HG03432 (cell line): ENCODE results near the gene HACE1.
"Not testable (repeated sequence)": the region's sequence is repeated elsewhere in the genome, so short reads cannot be mapped to it uniquely, and the experiment has no call there.

Experiments
- ATAC-seq: cut with Tn5 transposase; IDR thresholded peaks from one replicate; pipeline ENCODE4 v1.9.1; 2021; ENCODE audit warnings: mild to moderate bottlenecking, moderate library complexity; ENCODE audit not compliant: unreplicated experiment

Gene HACE1, protein sequence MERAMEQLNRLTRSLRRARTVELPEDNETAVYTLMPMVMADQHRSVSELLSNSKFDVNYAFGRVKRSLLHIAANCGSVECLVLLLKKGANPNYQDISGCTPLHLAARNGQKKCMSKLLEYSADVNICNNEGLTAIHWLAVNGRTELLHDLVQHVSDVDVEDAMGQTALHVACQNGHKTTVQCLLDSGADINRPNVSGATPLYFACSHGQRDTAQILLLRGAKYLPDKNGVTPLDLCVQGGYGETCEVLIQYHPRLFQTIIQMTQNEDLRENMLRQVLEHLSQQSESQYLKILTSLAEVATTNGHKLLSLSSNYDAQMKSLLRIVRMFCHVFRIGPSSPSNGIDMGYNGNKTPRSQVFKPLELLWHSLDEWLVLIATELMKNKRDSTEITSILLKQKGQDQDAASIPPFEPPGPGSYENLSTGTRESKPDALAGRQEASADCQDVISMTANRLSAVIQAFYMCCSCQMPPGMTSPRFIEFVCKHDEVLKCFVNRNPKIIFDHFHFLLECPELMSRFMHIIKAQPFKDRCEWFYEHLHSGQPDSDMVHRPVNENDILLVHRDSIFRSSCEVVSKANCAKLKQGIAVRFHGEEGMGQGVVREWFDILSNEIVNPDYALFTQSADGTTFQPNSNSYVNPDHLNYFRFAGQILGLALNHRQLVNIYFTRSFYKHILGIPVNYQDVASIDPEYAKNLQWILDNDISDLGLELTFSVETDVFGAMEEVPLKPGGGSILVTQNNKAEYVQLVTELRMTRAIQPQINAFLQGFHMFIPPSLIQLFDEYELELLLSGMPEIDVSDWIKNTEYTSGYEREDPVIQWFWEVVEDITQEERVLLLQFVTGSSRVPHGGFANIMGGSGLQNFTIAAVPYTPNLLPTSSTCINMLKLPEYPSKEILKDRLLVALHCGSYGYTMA

DNA sequence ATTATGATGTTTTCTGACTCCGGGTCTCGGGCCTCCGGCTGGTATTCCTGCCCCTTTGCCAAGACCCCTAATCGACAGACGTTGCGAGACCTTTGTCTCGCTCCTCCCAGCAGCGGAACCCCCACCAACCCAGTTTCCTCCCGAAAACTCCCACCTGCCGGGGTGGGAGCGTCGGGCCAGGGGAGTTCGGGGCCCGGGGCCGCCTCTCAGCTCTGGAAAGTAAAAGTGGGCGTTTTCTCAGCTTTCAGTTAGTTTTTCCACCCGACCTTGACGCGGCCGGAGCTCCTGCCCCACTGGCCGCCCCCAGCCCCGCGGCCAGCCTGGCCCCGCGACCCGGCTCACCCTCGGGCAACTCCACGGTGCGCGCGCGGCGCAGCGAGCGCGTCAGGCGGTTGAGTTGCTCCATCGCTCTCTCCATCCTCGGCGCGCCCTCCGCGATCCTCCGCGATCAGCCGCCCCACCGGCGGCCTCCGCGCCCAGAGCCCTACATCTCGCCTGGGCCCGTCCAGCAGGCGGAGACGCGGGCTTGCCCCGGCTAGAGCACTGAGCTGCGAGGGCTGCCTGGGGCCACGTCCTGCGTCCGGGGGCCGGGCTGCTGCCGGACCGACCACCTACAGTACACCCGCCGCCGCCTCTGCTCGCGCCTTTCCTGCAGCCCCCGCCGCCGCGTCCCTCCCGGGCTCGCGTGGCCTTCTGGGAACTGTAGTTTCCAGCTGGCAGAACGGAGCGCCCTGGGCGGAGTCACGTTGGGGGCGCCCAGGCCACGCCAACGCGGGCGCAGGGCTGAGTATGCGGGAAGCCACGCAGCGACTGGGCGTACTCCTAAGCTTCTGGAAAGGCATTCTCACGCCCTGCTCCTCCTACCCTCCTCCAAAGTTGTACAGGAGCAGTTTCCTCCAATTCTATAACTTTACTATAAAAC lies at the start of gene HACE1:
TSS of gene HACE1 (minus strand) at position 695 of the 922 bp plus-strand sequence. CDS start at position 418, 277 bp downstream.
- peak; percentile 99 for ATAC-seq

GRCh38 chr6:104908888-104909525 lies 49.3 kb upstream of the HACE1 start:
- no peak for ATAC-seq

DNA sequence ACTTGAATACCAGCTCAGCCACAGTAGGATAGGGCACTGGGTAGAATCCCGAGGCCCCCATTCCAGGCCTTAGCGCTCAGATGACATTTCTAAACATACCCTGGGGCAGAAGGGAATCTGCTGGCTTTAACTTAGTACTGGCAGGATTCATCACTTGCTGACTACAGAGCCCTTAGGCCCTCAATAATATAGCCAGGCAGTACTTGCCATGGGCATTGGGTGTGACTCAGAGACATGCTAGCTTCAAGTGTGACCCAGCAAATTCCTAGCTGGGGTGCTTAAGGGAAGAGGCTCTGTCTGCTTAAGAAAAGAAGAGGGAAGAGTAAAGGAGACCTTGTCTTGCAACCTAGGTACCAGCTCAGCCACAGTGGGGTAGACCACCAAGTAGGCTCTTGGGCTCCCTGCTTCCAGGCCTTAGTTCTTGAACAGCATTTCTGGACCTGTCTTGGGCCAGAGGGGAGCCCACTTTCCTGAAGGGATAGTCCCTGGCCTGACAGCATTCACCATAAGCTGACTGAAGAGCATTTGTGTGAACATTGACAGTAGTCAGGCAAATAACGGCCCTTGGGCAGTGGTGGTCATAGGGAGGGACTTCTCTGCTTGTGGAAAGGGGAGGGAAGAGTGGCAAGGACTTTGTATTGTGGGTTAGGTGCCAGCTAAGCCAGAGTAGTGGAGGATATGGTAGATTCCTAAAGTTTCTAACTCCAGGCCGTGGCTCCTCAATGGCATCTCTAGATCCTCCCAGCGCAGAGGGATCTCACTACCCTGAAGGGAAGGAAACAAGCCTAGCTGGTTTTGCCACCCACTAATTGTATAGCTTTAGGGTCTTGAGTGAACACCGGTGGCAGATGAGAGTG lies 48.5 kb upstream of the HACE1 start:
- ATAC-seq, result no peak

DNA sequence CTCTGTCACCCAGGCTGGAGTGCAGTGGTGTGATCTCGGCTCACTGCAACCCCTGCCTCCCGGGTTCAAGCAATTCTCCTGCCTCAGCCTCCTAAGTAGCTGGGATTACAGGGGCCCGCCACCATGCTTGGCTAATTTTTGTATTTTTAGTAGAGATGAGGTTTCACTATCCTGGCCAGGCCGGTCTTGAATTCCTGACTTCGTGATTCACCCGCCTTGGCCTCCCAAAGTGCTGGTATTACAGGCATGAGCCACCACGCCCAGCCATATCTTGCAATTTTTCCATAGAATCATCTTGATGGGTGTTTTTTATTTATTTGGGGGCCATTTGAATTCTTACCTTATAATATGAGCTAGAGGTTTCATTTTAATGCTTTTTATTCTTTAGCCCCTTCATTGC lies 39.2 kb upstream of the HACE1 start:
- ATAC-seq, result not testable (repeated sequence)

DNA sequence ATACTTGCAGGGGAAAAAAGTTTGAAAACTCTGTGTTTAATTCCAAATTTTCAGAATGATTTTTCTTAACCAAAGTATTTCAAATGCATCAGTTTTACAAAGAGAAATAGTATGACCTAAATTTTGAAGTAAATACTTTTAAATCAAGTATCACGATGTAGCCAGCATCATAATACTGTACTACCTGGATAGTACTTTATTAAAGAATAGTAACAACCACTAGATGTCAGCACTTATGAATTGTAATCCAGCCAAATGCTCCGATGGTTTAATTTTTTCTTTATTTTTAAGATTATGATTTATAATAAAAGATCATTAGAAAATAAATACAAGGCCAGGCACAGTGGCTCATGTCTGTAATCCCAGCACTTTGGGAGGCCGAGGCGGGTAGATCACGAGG lies 37.2 kb upstream of the HACE1 start:
- no peak for ATAC-seq

DNA sequence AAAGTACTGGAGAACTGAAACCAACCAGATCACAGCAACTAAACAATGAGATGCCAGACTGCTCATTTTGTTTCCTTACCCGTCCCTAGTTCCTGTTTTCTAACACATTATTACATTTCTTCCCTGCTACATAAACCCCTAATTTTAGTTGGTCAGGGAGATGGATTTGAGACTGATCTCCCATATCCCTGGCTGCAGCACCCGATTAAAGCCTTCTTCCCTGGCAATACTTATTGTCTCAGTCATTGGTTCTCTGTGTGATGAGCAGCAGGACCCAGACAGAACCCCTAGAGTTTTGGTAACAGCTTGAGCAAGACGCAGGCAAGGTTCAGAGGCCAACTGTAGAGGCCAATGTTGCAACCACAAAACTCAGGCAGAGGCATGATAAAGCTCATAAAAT lies 28.3 kb upstream of the HACE1 start:
- no peak for ATAC-seq

DNA sequence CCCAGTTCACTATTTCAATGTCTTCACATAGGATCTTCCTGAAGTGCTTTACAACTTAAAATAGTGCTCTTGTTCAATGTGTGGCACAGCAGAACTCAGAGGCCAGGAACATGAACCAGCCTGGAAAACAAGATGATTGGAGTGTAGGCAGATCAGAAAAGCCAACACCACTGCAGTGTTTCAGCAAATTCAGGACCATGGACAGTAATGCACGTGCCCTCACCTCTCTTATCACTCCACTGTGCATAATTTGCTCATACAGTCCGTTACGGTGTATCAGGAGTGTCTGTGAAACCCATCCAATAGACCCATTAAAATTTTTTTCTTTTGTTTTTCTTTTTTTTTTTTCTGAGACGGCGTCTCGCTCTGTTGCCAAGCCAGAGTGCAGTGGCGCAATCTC lies 27.6 kb upstream of the HACE1 start:
- ATAC-seq, result no peak

- no peak for ATAC-seq
Measured at GRCh38 chr6:104885518-104886043, 25.9 kb upstream of the HACE1 start.

- ATAC-seq, result no peak
Measured at GRCh38 chr6:104884867-104885517, 25.3 kb upstream of the HACE1 start.

- ATAC-seq, result no peak
Measured at GRCh38 chr6:104881964-104882668, 22.4 kb upstream of the HACE1 start.

DNA sequence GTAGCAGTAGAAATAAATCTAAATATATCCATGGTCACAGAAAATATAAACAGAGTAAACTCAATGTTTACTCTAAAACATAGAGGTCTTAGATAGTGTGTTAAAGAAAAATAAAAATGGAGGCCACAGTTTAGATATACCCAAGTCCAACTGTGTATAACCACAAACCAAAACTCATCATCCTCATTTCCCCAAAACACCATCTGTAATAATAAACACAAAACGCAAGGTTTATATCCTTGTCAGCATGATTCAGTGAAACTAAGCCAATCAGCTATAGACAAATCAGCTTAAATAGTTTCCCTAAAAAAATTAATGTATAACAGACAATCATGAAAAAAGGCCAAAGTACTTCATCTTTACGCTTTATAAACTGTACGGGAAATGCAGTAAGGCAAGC lies 2.7 kb upstream of the HACE1 start:
- no peak for ATAC-seq

GRCh38 chr6:104860221-104860620 lies 502 bp upstream of the HACE1 start:
- ATAC-seq, result no peak

GRCh38 chr6:104858642-104859041 lies 1.1 kb downstream of the HACE1 start:
- no peak for ATAC-seq

GRCh38 chr6:104855507-104855906 lies 4.2 kb downstream of the HACE1 start:
- no peak for ATAC-seq

GRCh38 chr6:104847721-104848120 lies 12.0 kb downstream of the HACE1 start:
- ATAC-seq, result not testable (repeated sequence)

- ATAC-seq, result no peak
Measured at GRCh38 chr6:104843229-104843628, 16.5 kb downstream of the HACE1 start.

DNA sequence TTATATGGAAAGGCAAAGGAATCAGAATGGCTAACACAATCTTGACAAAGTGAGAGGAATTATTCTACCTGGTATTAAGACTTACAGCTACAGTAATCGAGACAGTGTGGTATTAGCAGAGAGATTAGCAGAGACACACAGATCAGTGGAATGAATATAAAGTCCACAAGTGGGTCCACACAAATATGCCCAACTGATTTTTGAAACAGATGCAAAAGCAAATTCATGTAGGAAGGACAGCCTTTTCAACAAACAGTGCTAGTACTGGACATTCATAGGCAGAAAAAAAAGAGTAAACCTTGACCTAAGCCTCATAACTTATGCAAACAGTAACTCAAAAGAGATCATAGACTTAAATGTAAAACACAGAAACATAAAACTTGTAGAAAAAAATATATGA lies 22.6 kb downstream of the HACE1 start:
- no peak for ATAC-seq

DNA sequence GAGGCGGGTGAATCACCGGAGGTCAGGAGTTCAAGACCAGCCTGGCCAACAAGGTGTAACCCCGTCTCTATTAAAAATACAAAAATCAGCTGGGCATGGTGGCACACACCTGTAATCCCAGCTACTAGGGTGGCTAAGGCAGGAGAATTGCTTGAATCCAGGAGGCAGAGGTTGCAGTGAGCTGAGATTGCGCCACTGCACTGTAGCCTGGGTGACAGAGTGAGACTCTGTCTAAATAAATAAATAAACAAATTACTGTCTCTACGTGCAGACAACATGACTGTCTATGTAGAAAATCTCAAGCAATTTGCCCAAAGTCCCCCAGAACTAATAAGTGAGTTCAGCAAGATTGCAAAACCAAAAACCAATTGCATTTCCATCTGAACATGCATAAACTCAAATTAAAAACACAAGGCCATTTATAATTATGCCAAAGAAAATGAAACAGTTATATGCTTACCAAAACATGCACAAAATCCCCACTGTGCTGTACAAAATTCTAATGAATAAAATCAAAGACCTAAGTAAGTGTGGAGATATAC lies 23.2 kb downstream of the HACE1 start:
- not testable (repeated sequence) for ATAC-seq
